ENCODE data around the gene LRRFIP2. TPM values are rescaled to one million over a fixed set of nuclear protein-coding genes. Genes with fewer than 3 reads are reported as not detected.
A peak's percentile ranks its signal among the peaks of the same experiment; 100 is the strongest.

LRRFIP2 gene
- total and polyA plus RNA-seq, 4 donors, result 44.5 to 96.9 (median 57.0) TPM

DNA sequence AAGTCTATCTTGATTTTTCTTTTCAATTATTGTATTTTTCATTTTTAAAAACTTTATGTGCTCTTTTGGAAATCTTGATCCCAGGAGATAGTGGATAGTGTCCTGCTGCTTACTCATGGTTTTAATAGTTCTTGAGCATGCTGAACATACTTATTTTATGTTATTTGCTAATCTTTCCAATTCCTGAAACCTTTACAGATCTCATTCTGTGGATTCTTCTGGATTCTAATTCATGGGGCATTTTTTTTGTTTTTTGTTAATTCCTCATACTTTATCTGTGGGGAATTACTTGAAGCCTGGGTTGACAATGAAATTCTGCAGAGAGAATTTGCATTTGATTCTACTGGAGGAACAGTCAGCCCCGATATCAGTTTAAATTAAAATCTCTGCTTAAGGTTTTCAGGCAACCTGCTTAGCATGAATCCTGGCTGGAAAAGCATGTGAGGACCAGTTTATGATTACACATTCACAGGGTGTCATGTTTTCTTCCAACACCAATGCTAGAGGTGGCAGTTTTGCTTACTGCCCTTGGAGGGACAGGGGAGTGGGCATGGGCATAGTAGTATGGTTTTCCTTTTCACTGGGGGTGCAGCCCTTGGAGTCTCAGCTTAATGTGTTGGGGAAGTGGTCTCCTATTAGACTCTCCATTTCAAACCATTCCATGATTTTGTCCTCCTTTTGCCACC is 135.1 kb downstream of the LRRFIP2 start:
- H3K9me3 ChIP-seq (ENCODE audit: control insufficient read depth, low read length), result no peaks in the 10 kb centered on the region
- 95 to 97% methylated on average over 1 of the region's 1 CpG for WGBS, 2 donors
- no peak overlapping the region for H3K4me3 ChIP-seq (ENCODE audit: low read length in 2 of 2)
- ATAC-seq (ENCODE audit: low FRiP score), result no peak
- H3K27me3 ChIP-seq (ENCODE audit: control insufficient read depth in 1 of 2, insufficient read depth in 2 of 2, low read length in 1 of 2), result no peaks in the 10 kb centered on the region
- intact Hi-C loops (cut with DNase I), result no loop called here
- peaks cover 3 to 6% of the 10 kb centered on the region in 2 donors for H3K36me3 ChIP-seq (ENCODE audit: control insufficient read depth in 1 of 2, insufficient read depth in 2 of 2, low read length in 1 of 2)
- no peak overlapping the region for H3K27ac ChIP-seq (ENCODE audit: low read depth in 1 of 2, low read length in 2 of 2)
- peaks cover 2 to 4% of the 10 kb centered on the region in 2 donors for H3K4me1 ChIP-seq (ENCODE audit: control insufficient read depth in 1 of 2, insufficient read depth in 2 of 2, low read length in 2 of 2)
- DNase-seq, result no peak

DNA sequence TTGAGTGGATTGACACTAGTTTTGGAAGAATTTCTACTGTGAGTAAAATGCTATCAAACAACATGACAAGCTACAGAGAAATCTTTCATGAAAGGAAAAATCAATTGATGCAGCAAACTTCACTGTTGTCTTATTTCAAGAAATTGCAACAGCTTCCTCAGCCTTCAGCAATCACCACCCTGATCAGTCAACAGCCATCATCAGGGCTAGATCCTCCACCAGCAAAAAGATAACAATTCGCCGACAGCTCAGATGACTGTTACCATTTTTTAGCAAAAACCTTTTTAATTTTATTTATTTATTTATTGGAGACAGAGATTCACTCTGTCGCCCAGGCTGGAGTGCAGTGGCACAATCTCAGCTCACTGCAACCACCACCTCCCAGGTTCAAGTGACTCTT is 137.0 kb downstream of the LRRFIP2 start:
- no peak for ATAC-seq (ENCODE audit: low FRiP score)
- no peak overlapping the region for H3K27ac ChIP-seq (ENCODE audit: low read depth in 1 of 2, low read length in 2 of 2)
- intact Hi-C loops (cut with DNase I), result no loop called here
- H3K36me3 ChIP-seq (ENCODE audit: control insufficient read depth in 1 of 2, insufficient read depth in 2 of 2, low read length in 1 of 2), result peaks cover 3 to 6% of the 10 kb centered on the region in 2 donors
- 96 to 98% methylated on average over 3 of the region's 3 CpGs for WGBS, 2 donors
- DNase-seq, result no peak
- H3K9me3 ChIP-seq (ENCODE audit: control insufficient read depth, low read length), result no peaks in the 10 kb centered on the region
- H3K4me1 ChIP-seq (ENCODE audit: control insufficient read depth in 1 of 2, insufficient read depth in 2 of 2, low read length in 2 of 2), result peaks cover 2 to 8% of the 10 kb centered on the region in 2 donors
- H3K27me3 ChIP-seq (ENCODE audit: control insufficient read depth in 1 of 2, insufficient read depth in 2 of 2, low read length in 1 of 2), result no peaks in the 10 kb centered on the region
- H3K4me3 ChIP-seq (ENCODE audit: low read length in 2 of 2), result no peak overlapping the region

DNA sequence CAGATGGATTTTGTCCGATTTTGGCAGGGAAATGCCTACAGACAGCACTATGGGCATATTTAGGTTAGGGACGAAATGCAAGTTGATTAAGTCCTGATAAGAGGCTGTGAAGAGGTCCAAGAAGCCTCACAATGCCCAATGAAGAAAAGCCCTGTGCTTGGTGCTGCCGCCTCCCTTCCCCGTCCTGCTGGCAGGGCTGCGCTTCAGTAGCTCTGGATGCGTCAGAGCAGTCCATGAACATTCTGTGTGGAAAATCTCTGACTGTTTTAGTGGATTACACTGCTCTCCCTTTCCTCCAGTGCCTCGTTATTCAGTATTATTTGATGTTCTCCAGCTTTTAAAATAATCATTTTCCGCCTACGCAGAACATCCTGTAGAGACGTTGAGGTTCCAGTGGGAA is 141.4 kb downstream of the LRRFIP2 start:
- DNase-seq (peak; percentile 66 to 78), ATAC-seq (ENCODE audit: low FRiP score) (peak; percentile 89)
- Histone ChIP-seq H3K4me3 (ENCODE audit: low read length in 2 of 2) (no peak overlapping the region), H3K27ac (ENCODE audit: low read depth in 1 of 2, low read length in 2 of 2) (peak overlapping the region; percentile 33 to 71), H3K36me3 (ENCODE audit: control insufficient read depth in 1 of 2, insufficient read depth in 2 of 2, low read length in 1 of 2) (peaks cover 0 to 4% of the 10 kb centered on the region in 2 donors), H3K4me1 (ENCODE audit: control insufficient read depth in 1 of 2, insufficient read depth in 2 of 2, low read length in 2 of 2) (peaks cover 8 to 10% of the 10 kb centered on the region in 2 donors), H3K9me3 (ENCODE audit: control insufficient read depth, low read length) (no peaks in the 10 kb centered on the region), H3K27me3 (ENCODE audit: control insufficient read depth in 1 of 2, insufficient read depth in 2 of 2, low read length in 1 of 2) (no peaks in the 10 kb centered on the region)
- intact Hi-C loops (cut with DNase I), result no loop called here
- 5 to 13% methylated on average over 10 of the region's 10 CpGs for WGBS, 2 donors

DNA sequence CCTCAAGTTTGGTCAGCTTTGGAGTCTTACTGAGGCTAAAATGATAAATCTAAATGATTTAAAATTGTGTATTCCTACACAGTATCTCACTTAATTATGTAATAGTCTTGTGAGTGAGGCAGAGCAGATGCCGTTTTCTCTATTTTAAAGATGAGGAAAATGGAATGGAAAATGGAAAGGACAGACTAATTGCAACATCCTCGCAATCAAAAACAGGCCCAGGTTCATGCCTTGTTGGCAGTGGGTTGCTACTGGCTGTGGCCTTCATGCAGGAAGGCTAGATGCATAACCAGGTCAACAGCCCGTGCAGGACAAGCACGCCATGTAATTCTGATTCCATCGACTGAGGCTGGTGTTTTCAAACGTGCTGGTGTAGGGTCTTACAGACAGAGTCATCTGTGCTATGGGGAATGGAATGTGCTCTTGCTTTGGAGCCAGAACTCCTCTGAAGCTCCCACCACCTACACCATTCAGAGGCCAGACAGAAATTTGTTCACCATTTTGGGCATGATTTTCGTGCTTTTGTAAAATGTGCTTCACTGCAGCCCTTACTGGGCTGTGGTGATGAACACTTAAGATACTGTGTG is 143.2 kb downstream of the LRRFIP2 start:
- no peaks in the 10 kb centered on the region for H3K9me3 ChIP-seq (ENCODE audit: control insufficient read depth, low read length)
- peaks cover 0 to 4% of the 10 kb centered on the region in 2 donors for H3K36me3 ChIP-seq (ENCODE audit: control insufficient read depth in 1 of 2, insufficient read depth in 2 of 2, low read length in 1 of 2)
- H3K4me3 ChIP-seq (ENCODE audit: low read length in 2 of 2), result no peak overlapping the region

DNA sequence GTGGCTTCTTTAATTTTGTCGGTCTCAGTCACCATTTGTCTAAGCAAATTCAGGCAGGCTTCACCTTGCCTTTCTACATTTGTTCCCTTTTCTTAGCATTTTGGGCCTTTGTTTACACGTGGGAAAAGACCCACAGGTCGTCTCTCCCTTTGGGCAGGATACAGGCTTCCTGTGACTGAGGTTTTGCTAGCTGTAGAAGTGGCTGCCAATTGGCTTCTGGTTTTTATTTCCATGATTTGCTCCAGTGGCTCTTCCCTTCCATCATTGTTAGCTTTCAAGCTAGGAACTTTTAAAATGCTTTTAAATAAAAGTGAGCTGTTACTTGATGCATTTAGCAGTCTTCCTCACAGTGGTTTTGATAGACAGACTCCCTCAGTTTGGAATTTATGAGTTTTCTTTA is 143.8 kb downstream of the LRRFIP2 start:
- Histone ChIP-seq H3K9me3 (ENCODE audit: control insufficient read depth, low read length) (no peaks in the 10 kb centered on the region), H3K4me3 (ENCODE audit: low read length in 2 of 2) (no peak overlapping the region), H3K27ac (ENCODE audit: low read depth in 1 of 2, low read length in 2 of 2) (peak overlapping the region in 1 of 2 donors; percentile 78), H3K36me3 (ENCODE audit: control insufficient read depth in 1 of 2, insufficient read depth in 2 of 2, low read length in 1 of 2) (peaks cover 0 to 4% of the 10 kb centered on the region in 2 donors), H3K27me3 (ENCODE audit: control insufficient read depth in 1 of 2, insufficient read depth in 2 of 2, low read length in 1 of 2) (no peaks in the 10 kb centered on the region), H3K4me1 (ENCODE audit: control insufficient read depth in 1 of 2, insufficient read depth in 2 of 2, low read length in 2 of 2) (peaks cover 8 to 10% of the 10 kb centered on the region in 2 donors)
- whole genome bisulfite sequencing, 2 donors, result 25 to 32% methylated on average over 3 of the region's 3 CpGs
- DNase-seq, result no peak
- intact Hi-C loops (cut with DNase I), result no loop called here
- ATAC-seq (ENCODE audit: low FRiP score), result no peak

More for the DNA sequence above, 143.2 kb downstream of the LRRFIP2 start:
- intact Hi-C loops (cut with DNase I), result no loop called here
- 46 to 52% methylated on average over 7 of the region's 7 CpGs for WGBS, 2 donors
- peaks cover 8 to 10% of the 10 kb centered on the region in 2 donors for H3K4me1 ChIP-seq (ENCODE audit: control insufficient read depth in 1 of 2, insufficient read depth in 2 of 2, low read length in 2 of 2)
- peak overlapping the region in 1 of 2 donors; percentile 71 for H3K27ac ChIP-seq (ENCODE audit: low read depth in 1 of 2, low read length in 2 of 2)
- no peak for ATAC-seq (ENCODE audit: low FRiP score)
- no peaks in the 10 kb centered on the region for H3K27me3 ChIP-seq (ENCODE audit: control insufficient read depth in 1 of 2, insufficient read depth in 2 of 2, low read length in 1 of 2)
- no peak for DNase-seq

DNA sequence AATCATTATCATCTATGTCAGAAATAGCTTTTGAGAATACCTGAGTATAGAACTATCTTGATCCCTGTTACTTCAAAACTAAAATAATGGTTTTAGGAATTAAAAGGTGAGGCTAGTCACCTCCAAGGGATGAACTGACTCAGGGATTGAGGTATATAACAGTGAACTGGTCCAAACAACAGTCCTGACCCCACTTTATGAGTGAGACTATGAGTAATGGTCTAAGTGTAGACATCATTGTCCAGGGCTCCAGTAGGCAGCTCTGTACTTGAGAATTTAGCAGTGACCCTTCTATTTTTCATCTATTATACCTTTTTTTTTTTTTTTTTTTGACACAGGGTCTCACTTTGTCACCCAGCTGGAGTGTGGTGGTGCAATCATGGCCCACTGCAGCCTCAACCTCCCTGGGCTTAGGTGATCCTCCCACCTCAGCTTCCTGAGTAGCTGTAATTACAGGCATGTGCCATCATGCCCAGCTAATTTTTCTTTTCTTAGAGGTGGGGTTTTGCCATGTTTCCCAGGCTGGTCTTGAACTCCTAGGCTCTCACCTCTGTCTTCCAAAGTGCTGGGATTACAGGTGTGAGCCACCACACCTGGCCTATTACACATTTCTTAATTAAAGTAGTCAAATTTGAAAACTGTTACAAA is 144.7 kb downstream of the LRRFIP2 start:
- Histone ChIP-seq H3K27ac (ENCODE audit: low read depth in 1 of 2, low read length in 2 of 2) (no peak overlapping the region), H3K9me3 (ENCODE audit: control insufficient read depth, low read length) (no peaks in the 10 kb centered on the region), H3K4me3 (ENCODE audit: low read length in 2 of 2) (no peak overlapping the region), H3K27me3 (ENCODE audit: control insufficient read depth in 1 of 2, insufficient read depth in 2 of 2, low read length in 1 of 2) (no peaks in the 10 kb centered on the region), H3K36me3 (ENCODE audit: control insufficient read depth in 1 of 2, insufficient read depth in 2 of 2, low read length in 1 of 2) (peaks cover 0 to 2% of the 10 kb centered on the region in 2 donors), H3K4me1 (ENCODE audit: control insufficient read depth in 1 of 2, insufficient read depth in 2 of 2, low read length in 2 of 2) (peaks cover 8 to 10% of the 10 kb centered on the region in 2 donors)
- ATAC-seq (ENCODE audit: low FRiP score), result no peak
- DNase-seq, result no peak
- intact Hi-C loops (cut with DNase I), result no loop called here

DNA sequence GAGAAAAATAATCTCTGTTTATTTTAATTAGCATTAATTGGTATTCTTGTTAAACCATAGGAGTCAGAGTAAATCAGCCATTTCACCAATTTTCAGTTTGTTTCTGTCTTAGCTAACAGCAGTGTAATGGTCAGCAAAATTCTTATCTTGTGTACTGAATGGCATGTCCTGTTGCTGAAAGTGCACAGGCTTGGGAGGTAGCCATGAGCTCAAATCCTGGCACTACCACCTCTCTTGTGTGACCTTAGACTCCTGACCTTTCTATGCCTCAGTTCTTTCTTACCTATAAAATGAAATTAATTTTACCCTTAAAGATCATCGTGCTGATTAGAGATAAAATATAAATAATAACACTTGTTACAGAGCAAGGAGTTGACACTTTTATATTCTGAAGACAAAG is 145.3 kb downstream of the LRRFIP2 start:
- intact Hi-C loops (cut with DNase I), result no loop called here
- H3K27me3 ChIP-seq (ENCODE audit: control insufficient read depth in 1 of 2, insufficient read depth in 2 of 2, low read length in 1 of 2), result no peaks in the 10 kb centered on the region
- H3K9me3 ChIP-seq (ENCODE audit: control insufficient read depth, low read length), result no peaks in the 10 kb centered on the region
- DNase-seq (no peak), ATAC-seq (ENCODE audit: low FRiP score) (no peak)
- H3K36me3 ChIP-seq (ENCODE audit: control insufficient read depth in 1 of 2, insufficient read depth in 2 of 2, low read length in 1 of 2), result peaks cover 0 to 2% of the 10 kb centered on the region in 2 donors
- H3K27ac ChIP-seq (ENCODE audit: low read depth in 1 of 2, low read length in 2 of 2), result no peak overlapping the region
- 90 to 96% methylated on average over 1 of the region's 1 CpG for WGBS, 2 donors
- H3K4me3 ChIP-seq (ENCODE audit: low read length in 2 of 2), result no peak overlapping the region
- peaks cover 8 to 10% of the 10 kb centered on the region in 2 donors for H3K4me1 ChIP-seq (ENCODE audit: control insufficient read depth in 1 of 2, insufficient read depth in 2 of 2, low read length in 2 of 2)

DNA sequence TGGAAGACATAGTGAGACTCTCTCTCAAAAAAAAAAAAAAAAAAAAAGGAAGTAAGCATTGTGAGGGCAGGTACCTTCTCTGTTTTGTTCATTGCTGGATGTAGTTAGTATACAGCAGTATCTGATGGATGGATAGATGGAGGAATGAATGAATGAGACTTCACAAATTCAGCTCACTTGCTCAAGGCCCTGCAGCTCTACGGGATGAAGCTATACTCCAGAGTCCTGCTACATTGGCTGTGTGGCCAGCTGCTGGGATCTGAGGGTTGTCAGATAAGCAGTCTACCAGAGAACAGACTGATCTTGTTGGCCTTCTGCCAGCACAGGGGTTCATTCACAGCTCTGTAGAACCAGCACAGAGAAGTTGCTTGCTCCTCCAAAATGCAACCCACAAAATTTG is 146.1 kb downstream of the LRRFIP2 start:
- DNase-seq, result peak in 1 of 2 donors; percentile 52
- Histone ChIP-seq H3K27me3 (ENCODE audit: control insufficient read depth in 1 of 2, insufficient read depth in 2 of 2, low read length in 1 of 2) (no peaks in the 10 kb centered on the region), H3K27ac (ENCODE audit: low read depth in 1 of 2, low read length in 2 of 2) (peak overlapping the region in 1 of 2 donors; percentile 33), H3K9me3 (ENCODE audit: control insufficient read depth, low read length) (no peaks in the 10 kb centered on the region), H3K4me1 (ENCODE audit: control insufficient read depth in 1 of 2, insufficient read depth in 2 of 2, low read length in 2 of 2) (peaks cover 8 to 10% of the 10 kb centered on the region in 2 donors), H3K4me3 (ENCODE audit: low read length in 2 of 2) (no peak overlapping the region), H3K36me3 (ENCODE audit: control insufficient read depth in 1 of 2, insufficient read depth in 2 of 2, low read length in 1 of 2) (peaks cover under 1 to 2% of the 10 kb centered on the region in 2 donors)
- intact Hi-C loops (cut with DNase I), result no loop called here
- 40 to 41% methylated on average over 1 of the region's 1 CpG for WGBS, 2 donors
- no peak for ATAC-seq (ENCODE audit: low FRiP score)
